SK-N-SH (cell line): Measurements from ENCODE around the gene PTGES3. TPM values are rescaled to one million over a fixed set of nuclear protein-coding genes. Genes with fewer than 3 reads are reported as not detected.

Experiments used
- CTCF ChIA-PET: fragments of 300-600, 350-600 bp; formaldehyde crosslinking; extraction: SDS; loops from one replicate; lab custom pipeline; 2021; lab: Yijun Ruan, JAX
- POLR2A ChIA-PET: fragments of 350-600 bp; sonication (Branson Sonifier 250); formaldehyde crosslinking; extraction: SDS; loops from one replicate; lab custom pipeline; 2020; ENCODE audit warnings: antibody characterized with exemption, inconsistent platforms; lab: Yijun Ruan, JAX
- DNase-seq: peaks from one replicate; pipeline ENCODE4 v3.0.0; 2012
- H2AFZ ChIP-seq: fragments of 200-600 bp; sonication (generic); 2 replicates; pipeline ENCODE4 v1.8.1; 2016; ENCODE audit warnings: antibody characterized with exemption, mild to moderate bottlenecking, low read depth
- H3F3A ChIP-seq: fragments of 200-600 bp; sonication (generic); replicated peaks from 2 replicates; pipeline ENCODE3; 2016; ENCODE audit warnings: antibody characterized with exemption, mild to moderate bottlenecking; ENCODE audit not compliant: insufficient read depth
- H3K27ac ChIP-seq, 2 experiments: fragments of 200-500 bp in 1 of 2; fragments of 200-600 bp in 1 of 2; sonication (Bioruptor generic) in 1 of 2; sonication (generic), shearing (Covaris generic) in 1 of 2; 2 replicates each; pipeline versions ENCODE4 v1.5.1 to v1.6.1; 2014 to 2016; ENCODE audit warnings: low read depth in 2 of 2, inconsistent platforms in 1 of 2, low read length in 1 of 2, mild to moderate bottlenecking in 1 of 2, mixed read lengths in 1 of 2
- H3K27me3 ChIP-seq: fragments of 200-600 bp; sonication (generic), shearing (Covaris generic); 2 replicates; pipeline ENCODE4 v1.6.1; 2016; ENCODE audit warnings: mixed run types; ENCODE audit not compliant: insufficient read depth
- H3K36me3 ChIP-seq, 2 experiments: fragments of 200-500 bp in 1 of 2; fragments of 200-600 bp in 1 of 2; sonication (Bioruptor generic) in 1 of 2; sonication (generic) in 1 of 2; replicated peaks in 1 of 2; 2 replicates each; pipeline versions ENCODE3 to v1.5.1; 2014 to 2016; ENCODE audit warnings: low read length in 1 of 2, mild to moderate bottlenecking in 1 of 2; ENCODE audit not compliant: insufficient read depth in 2 of 2, control insufficient read depth in 1 of 2
- H3K4me1 ChIP-seq, 2 experiments: fragments of 200-500 bp in 1 of 2; fragments of 200-600 bp in 1 of 2; sonication (Bioruptor generic) in 1 of 2; sonication (generic), shearing (Covaris generic) in 1 of 2; 2 replicates each; pipeline versions ENCODE4 v1.5.1 to v1.6.1; 2014 to 2016; ENCODE audit warnings: low read depth in 1 of 2, low read length in 1 of 2, mixed run types in 1 of 2; ENCODE audit not compliant: insufficient read depth in 2 of 2, control insufficient read depth in 1 of 2
- H3K4me2 ChIP-seq: fragments of 200-600 bp; sonication (generic), shearing (Covaris generic); 2 replicates; pipeline ENCODE4 v1.6.1; 2017; ENCODE audit warnings: mixed run types
- H3K4me3 ChIP-seq, 2 experiments: fragments of 200-500 bp in 1 of 2; fragments of 200-600 bp in 1 of 2; sonication (Bioruptor generic) in 1 of 2; sonication (generic), shearing (Covaris generic) in 1 of 2; 2 replicates each; pipeline versions ENCODE4 v1.5.1 to v1.8.1; 2014 to 2016; ENCODE audit warnings: low read depth in 2 of 2, inconsistent platforms in 1 of 2, low read length in 1 of 2, mild to moderate bottlenecking in 1 of 2, mixed read lengths in 1 of 2, moderate library complexity in 1 of 2
- H3K79me2 ChIP-seq: fragments of 200-600 bp; sonication (generic); 2 replicates; pipeline ENCODE4 v1.8.1; 2017; ENCODE audit warnings: mild to moderate bottlenecking; ENCODE audit not compliant: insufficient read depth
- H3K9ac ChIP-seq: fragments of 200-600 bp; sonication (generic); 2 replicates; pipeline ENCODE4 v1.6.1; 2017; ENCODE audit warnings: mixed run types
- H3K9me2 ChIP-seq: fragments of 200-600 bp; sonication (generic); 2 replicates; pipeline ENCODE4 v1.6.1; 2017; ENCODE audit warnings: mixed run types
- H3K9me3 ChIP-seq: fragments of 200-600 bp; sonication (generic); 2 replicates; pipeline ENCODE4 v1.6.1; 2017; ENCODE audit warnings: mixed run types, mild to moderate bottlenecking, moderate library complexity
- H4K20me1 ChIP-seq: fragments of 200-600 bp; sonication (generic); 2 replicates; pipeline ENCODE4 v1.6.1; 2017; ENCODE audit warnings: mild to moderate bottlenecking, mixed run types; ENCODE audit not compliant: insufficient read depth
- CHD2 ChIP-seq: fragments of 150-350 bp; IDR thresholded peaks from 2 replicates; pipeline ENCODE4 v1.6.1; 2018; ENCODE audit warnings: low read length; ENCODE audit not compliant: partially characterized antibody
- ELF1 ChIP-seq: IDR thresholded peaks from 2 replicates; pipeline ENCODE4 v1.4.0; 2012
- EZH2phosphoT487 ChIP-seq: fragments of 200-600 bp; sonication (generic); IDR thresholded peaks from 2 replicates; pipeline ENCODE4 v1.6.1; 2017; ENCODE audit warnings: low read depth, mixed run types, mild to moderate bottlenecking, antibody characterized with exemption, moderate library complexity, borderline replicate concordance
- FOSL2 ChIP-seq: IDR thresholded peaks from 2 replicates; pipeline ENCODE4 v1.4.0; 2012; ENCODE audit warnings: low read depth, mild to moderate bottlenecking, moderate library complexity, borderline replicate concordance
- FOXJ3 ChIP-seq: sonication (generic); formaldehyde crosslinking; IDR thresholded peaks from 2 replicates; pipeline ENCODE4 v1.5.1; 2020; ENCODE audit warnings: mild to moderate bottlenecking, missing genetic modification reagents
- FOXM1 ChIP-seq: IDR thresholded peaks from 2 replicates; pipeline ENCODE4 v1.4.0; 2012; ENCODE audit warnings: low read depth, mild to moderate bottlenecking
- GABPA ChIP-seq: IDR thresholded peaks from 2 replicates; pipeline ENCODE4 v1.4.0; 2012; ENCODE audit warnings: low read depth, mild to moderate bottlenecking
- GATA2 ChIP-seq: sonication (generic); formaldehyde crosslinking; IDR thresholded peaks from 2 replicates; pipeline ENCODE4 v1.5.0; 2020; ENCODE audit warnings: mild to moderate bottlenecking, missing genetic modification reagents
- JUND ChIP-seq: IDR thresholded peaks from 2 replicates; pipeline ENCODE4 v1.4.0; 2012
- MAX ChIP-seq: IDR thresholded peaks from 2 replicates; pipeline ENCODE4 v1.4.0; 2012; ENCODE audit warnings: low read depth
- MXI1 ChIP-seq: IDR thresholded peaks from 2 replicates; pipeline ENCODE4 v1.6.1; 2012; ENCODE audit warnings: mild to moderate bottlenecking, low read depth, low read length, improper control_type of control experiment
- NRF1 ChIP-seq: IDR thresholded peaks from 2 replicates; pipeline ENCODE4 v1.6.1; 2012; ENCODE audit warnings: low read depth, mild to moderate bottlenecking, low read length
- RAD21 ChIP-seq: IDR thresholded peaks from 2 replicates; pipeline ENCODE4 v1.6.1; 2012; ENCODE audit warnings: mild to moderate bottlenecking, low read length
- RCOR1 ChIP-seq: fragments of 150-350 bp; IDR thresholded peaks from 2 replicates; pipeline ENCODE4 v1.6.1; 2017; ENCODE audit warnings: antibody characterized with exemption, low read length
- SIN3A ChIP-seq: IDR thresholded peaks from 2 replicates; pipeline ENCODE4 v1.6.1; 2012; ENCODE audit warnings: low read depth, mild to moderate bottlenecking, low read length, moderate library complexity, borderline replicate concordance
- SMC3 ChIP-seq: IDR thresholded peaks from 2 replicates; pipeline ENCODE4 v1.6.1; 2012; ENCODE audit warnings: low read depth, low read length, improper control_type of control experiment
- TAF1 ChIP-seq: IDR thresholded peaks from 2 replicates; pipeline ENCODE4 v1.6.1; 2012; ENCODE audit warnings: low read depth, mild to moderate bottlenecking, low read length, moderate library complexity, borderline replicate concordance
- TCF12 ChIP-seq: IDR thresholded peaks from 2 replicates; pipeline ENCODE4 v1.4.0; 2012
- USF1 ChIP-seq: IDR thresholded peaks from 2 replicates; pipeline ENCODE4 v1.4.0; 2012; ENCODE audit warnings: low read depth, borderline replicate concordance
- USF2 ChIP-seq: fragments of 150-350 bp; IDR thresholded peaks from 2 replicates; pipeline ENCODE4 v1.6.1; 2017; ENCODE audit warnings: antibody characterized with exemption, low read length, low read depth, borderline replicate concordance
- YY1 ChIP-seq: IDR thresholded peaks from 2 replicates; pipeline ENCODE4 v1.4.0; 2012; ENCODE audit warnings: low read depth, mild to moderate bottlenecking
- ZBTB33 ChIP-seq: IDR thresholded peaks from 2 replicates; pipeline ENCODE4 v1.4.0; 2012; ENCODE audit warnings: low read depth, borderline replicate concordance
- WGBS: methylation state at CpG from one replicate; pipeline ENCODE4 v1.1.6; 2017; ENCODE audit warnings: low lambda C conversion rate; 5-methylcytosine and 5-hydroxymethylcytosine counted together
- polyA plus RNA-seq, 3 experiments: library from polyadenylated mRNA; depleted of rRNA; stranded (reverse); fragments of >200 nt; gene quantifications; 2 replicates each; pipeline ENCODE4 v1.2.3, GENCODE V29; 2012

The PTGES3 gene
- polyA plus RNA-seq, 1 of the 3 experiments (the other 2 are of a cell fraction): 38.9 TPM

- TF ChIP-seq USF1 (no peak), RAD21 (no peak), ZBTB33 (no peak), GATA2 (CRISPR knock-in tag) (no peak), JUND (no peak), TAF1 (no peak), MXI1 (no peak), FOXJ3 (CRISPR knock-in tag) (no peak)
These were observed 30.6 kb upstream of the PTGES3 start (continued) for GRCh38 chr12:56718636-56719035.

- peaks cover 79% of the 10 kb centered on the region for H3K79me2 ChIP-seq
- no peaks in the 10 kb centered on the region for H3K27me3 ChIP-seq
- H3K36me3 ChIP-seq: peaks cover 53 to 69% of the 10 kb centered on the region in 2 experiments
- no peak overlapping the region for H3K4me2 ChIP-seq
- no peak overlapping the region for H3K27ac ChIP-seq
- peaks cover 26% of the 10 kb centered on the region for H3F3A ChIP-seq
- CTCF ChIA-PET: interaction anchor here (0.8 to 1.4 kb wide), 2 partner anchors 23 to 44 kb away, joined by 3 read pairs; no protein-coding TSS in a partner anchor
- POLR2A ChIA-PET: interaction anchor here (1.0 kb wide), 1 partner anchor 8 kb away, joined by 5 read pairs; no protein-coding TSS in a partner anchor
- WGBS: 100% methylated on average over 1 of the region's 1 CpG
- no peak overlapping the region for H3K9ac ChIP-seq
- H4K20me1 ChIP-seq: peaks cover 91% of the 10 kb centered on the region
- no peaks in the 10 kb centered on the region for H3K9me3 ChIP-seq
- TF ChIP-seq SMC3 (no peak), JUND (no peak), CHD2 (no peak), RAD21 (no peak), MAX (no peak), FOXM1 (no peak), ELF1 (no peak), YY1 (no peak), EZH2phosphoT487 (no peak), RCOR1 (no peak), FOXJ3 (CRISPR knock-in tag) (no peak), USF2 (no peak), GABPA (no peak), FOSL2 (no peak), NRF1 (no peak), USF1 (no peak), SIN3A (no peak), MXI1 (no peak), TCF12 (no peak)
- H3K4me3 ChIP-seq: no peak overlapping the region
- H3K4me1 ChIP-seq: peaks cover 22 to 23% of the 10 kb centered on the region in 2 experiments
- DNase-seq: no peak
- H2AFZ ChIP-seq: no peak overlapping the region
- H3K9me2 ChIP-seq: no peaks in the 10 kb centered on the region
These were observed 30.1 kb upstream of the PTGES3 start for GRCh38 chr12:56718149-56718548.
